RWPE2 (cell line): ENCODE results near the gene CRACDL.

Experiments used
- ATAC-seq: fragments of 200-7000 bp; cut with Tn5 transposase; 3 replicates; pipeline ENCODE4 v1.9.1; 2021; ENCODE audit warnings: low read depth
- DNase-seq: peaks from one replicate; pipeline ENCODE4 v3.0.0-alpha.2; 2020; ENCODE audit warnings: low spot score
- H3K27ac ChIP-seq: fragments of 450-650 bp; 2 replicates; pipeline ENCODE4 v1.5.1; 2017; ENCODE audit warnings: mild to moderate bottlenecking; ENCODE audit not compliant: poor library complexity, severe bottlenecking
- H3K27me3 ChIP-seq: fragments of 250-450 bp; sonication (Bioruptor Pico); 2 replicates; pipeline ENCODE4 v1.5.1; 2021; ENCODE audit warnings: mild to moderate bottlenecking, moderate library complexity; ENCODE audit not compliant: insufficient read depth, poor library complexity, severe bottlenecking
- H3K36me3 ChIP-seq: fragments of 250-450 bp; sonication (Bioruptor Pico); 2 replicates; pipeline ENCODE4 v1.5.1; 2020; ENCODE audit warnings: low read depth, mild to moderate bottlenecking, moderate library complexity
- H3K4me1 ChIP-seq: fragments of 250-450 bp; sonication (Bioruptor Pico); 2 replicates; pipeline ENCODE4 v1.5.1; 2021; ENCODE audit warnings: mild to moderate bottlenecking, moderate library complexity; ENCODE audit not compliant: insufficient read depth, poor library complexity, severe bottlenecking
- H3K4me3 ChIP-seq: fragments of 250-450 bp; sonication (Bioruptor Pico); 2 replicates; pipeline ENCODE4 v1.5.1; 2021; ENCODE audit warnings: mild to moderate bottlenecking, moderate library complexity; ENCODE audit not compliant: severe bottlenecking
- H3K9me3 ChIP-seq: fragments of 250-450 bp; sonication (Bioruptor Pico); 2 replicates; pipeline ENCODE4 v1.5.1; 2021; ENCODE audit warnings: mild to moderate bottlenecking, moderate library complexity; ENCODE audit not compliant: severe bottlenecking
- CTCF ChIP-seq: fragments of 450-650 bp; IDR thresholded peaks from one replicate; pipeline ENCODE4 v1.5.1; 2017; ENCODE audit warnings: mild to moderate bottlenecking, moderate library complexity; ENCODE audit not compliant: poor library complexity, severe bottlenecking

The CRACDL gene

GRCh38 chr2:98932164-98932563, 3.9 kb downstream of the CRACDL start:
- H3K9me3 ChIP-seq: no peaks in the 10 kb centered on the region
- H3K36me3 ChIP-seq: no peaks in the 10 kb centered on the region
- H3K27ac ChIP-seq: no peak overlapping the region
- H3K27me3 ChIP-seq: no peaks in the 10 kb centered on the region
- no peak for DNase-seq
- H3K4me1 ChIP-seq: peaks cover 3% of the 10 kb centered on the region
- TF ChIP-seq CTCF: no peak
- no peak overlapping the region for H3K4me3 ChIP-seq
- no peak for ATAC-seq

GRCh38 chr2:98931596-98931995, 4.4 kb downstream of the CRACDL start:
- H3K9me3 ChIP-seq: no peaks in the 10 kb centered on the region
- no peak overlapping the region for H3K27ac ChIP-seq
- H3K27me3 ChIP-seq: no peaks in the 10 kb centered on the region
- no peak for ATAC-seq
- no peak overlapping the region for H3K4me3 ChIP-seq
- peaks cover 3% of the 10 kb centered on the region for H3K4me1 ChIP-seq
- TF ChIP-seq CTCF: no peak
- no peaks in the 10 kb centered on the region for H3K36me3 ChIP-seq
- no peak for DNase-seq

GRCh38 chr2:98929920-98930319, 6.1 kb downstream of the CRACDL start:
- Histone ChIP-seq H3K36me3 (no peaks in the 10 kb centered on the region), H3K4me3 (no peak overlapping the region), H3K27me3 (no peaks in the 10 kb centered on the region), H3K9me3 (no peaks in the 10 kb centered on the region), H3K27ac (no peak overlapping the region), H3K4me1 (peaks cover 11% of the 10 kb centered on the region)
- TF ChIP-seq CTCF: no peak
- no peak for ATAC-seq
- no peak for DNase-seq

- TF ChIP-seq CTCF: no peak
- DNase-seq (no peak), ATAC-seq (no peak)
- Histone ChIP-seq H3K9me3 (no peaks in the 10 kb centered on the region), H3K36me3 (no peaks in the 10 kb centered on the region), H3K4me1 (peaks cover 11% of the 10 kb centered on the region), H3K27ac (no peak overlapping the region), H3K4me3 (no peak overlapping the region), H3K27me3 (no peaks in the 10 kb centered on the region)
These were observed 7.8 kb downstream of the CRACDL start for GRCh38 chr2:98928242-98928641.

- Histone ChIP-seq H3K9me3 (no peaks in the 10 kb centered on the region), H3K27me3 (no peaks in the 10 kb centered on the region), H3K36me3 (no peaks in the 10 kb centered on the region), H3K27ac (no peak overlapping the region), H3K4me1 (peaks cover 11% of the 10 kb centered on the region), H3K4me3 (no peak overlapping the region)
- no peak; the same call in 2 of the 3 replicates for ATAC-seq
- DNase-seq: no peak
- TF ChIP-seq CTCF: no peak
These were observed 9.0 kb downstream of the CRACDL start for GRCh38 chr2:98927027-98927426.
